Natural killer cell (primary cell): ENCODE data around the gene SCN3A. TPM values are rescaled to one million over a fixed set of nuclear protein-coding genes. Genes with fewer than 3 reads are reported as not detected.

Experiments used
- ATAC-seq, 3 donors: fragments of 150-1000 bp in 2 of 3; fragments of 200-7000 bp in 1 of 3; cut with Tn5 transposase; 1 replicate in 1 of 3; 2 replicates in 2 of 3; pipeline ENCODE4 v1.10.0; 2021; ENCODE audit warnings: mild to moderate bottlenecking in 2 of 3, moderate library complexity in 2 of 3
- DNase-seq, 2 donors: peaks; one replicate each; pipeline versions ENCODE4 v3.0.0 to v3.0.0-alpha.2; 2013 to 2021; ENCODE audit warnings: mixed read lengths in 1 of 2
- H3K27ac ChIP-seq: one replicate; pipeline ENCODE4 v1.5.1; 2013; ENCODE audit warnings: mild to moderate bottlenecking, low read length
- H3K27me3 ChIP-seq: one replicate; pipeline ENCODE4 v1.6.1; 2013; ENCODE audit warnings: low read length; ENCODE audit not compliant: control insufficient read depth, insufficient read depth
- H3K36me3 ChIP-seq: one replicate; pipeline ENCODE4 v1.6.1; 2013; ENCODE audit warnings: low read length; ENCODE audit not compliant: control insufficient read depth, insufficient read depth
- H3K4me1 ChIP-seq: one replicate; pipeline ENCODE4 v1.6.1; 2013; ENCODE audit warnings: low read length; ENCODE audit not compliant: control insufficient read depth, insufficient read depth
- H3K4me3 ChIP-seq: one replicate; pipeline ENCODE4 v1.5.1; 2013; ENCODE audit warnings: low read length
- H3K9me3 ChIP-seq: one replicate; pipeline ENCODE4 v1.6.1; 2013; ENCODE audit warnings: low read length; ENCODE audit not compliant: control insufficient read depth, insufficient read depth
- H3K27ac Mint-ChIP-seq, 2 donors: one replicate each; pipeline ENCODE4 v1.8.0; 2022; ENCODE audit warnings: mild to moderate bottlenecking in 2 of 2, mixed read lengths in 2 of 2, moderate library complexity in 1 of 2
- H3K27me3 Mint-ChIP-seq, 2 donors: one replicate each; pipeline ENCODE4 v1.8.0; 2022; ENCODE audit warnings: low read depth in 2 of 2, mixed read lengths in 2 of 2
- H3K36me3 Mint-ChIP-seq: one replicate; pipeline ENCODE4 v1.8.0; 2022; ENCODE audit warnings: mixed read lengths
- H3K4me1 Mint-ChIP-seq, 2 donors: one replicate each; pipeline ENCODE4 v1.8.0; 2022; ENCODE audit warnings: mixed read lengths in 2 of 2
- H3K4me3 Mint-ChIP-seq: one replicate; pipeline ENCODE4 v1.8.0; 2022; ENCODE audit warnings: mild to moderate bottlenecking, moderate library complexity, mixed read lengths
- H3K9me3 Mint-ChIP-seq, 2 donors: one replicate each; pipeline ENCODE4 v1.8.0; 2022; ENCODE audit warnings: mixed read lengths in 2 of 2
- CTCF ChIP-seq: fragments of 200-600 bp; IDR thresholded peaks from one replicate; pipeline ENCODE4 v1.8.0; 2022; ENCODE audit warnings: antibody characterized with exemption
- WGBS: methylation state at CpG from one replicate; pipeline ENCODE4 v1.1.7; 2013; ENCODE audit warnings: missing lambda C conversion rate; ENCODE audit not compliant: insufficient coverage; 5-methylcytosine and 5-hydroxymethylcytosine counted together
- intact Hi-C: fragments of 100-400 bp; cut with micrococcal nuclease; formaldehyde crosslinking; loops from one replicate; pipeline ENCODE4 v1.14.2; 2022
- total RNA-seq, 4 donors: library from RNA; stranded (reverse); fragments of 120-200 nt in 1 of 4; gene quantifications; one replicate each; pipeline versions ENCODE4 v1.2.3 to v1.2.4, GENCODE V29; 2013 to 2022

The SCN3A gene
- total RNA-seq, 3 donors from 2014 or later (not counting 1 experiment from before 2014, with no cell fraction given), result 0.05 to 0.58 TPM; not detected in 1

GRCh38 chr2:165227571-165227970 is 23.7 kb upstream of the SCN3A start:
- WGBS, result 100% methylated on average over 1 of the region's 1 CpG

GRCh38 chr2:165224941-165225340 is 21.1 kb upstream of the SCN3A start:
- Mint-ChIP-seq H3K36me3 (no peaks in the 10 kb centered on the region), H3K27me3 (peaks cover 0 to 2% of the 10 kb centered on the region in 2 donors), H3K4me1 (no peaks in the 10 kb centered on the region), H3K4me3 (no peak overlapping the region), H3K27ac (no peak overlapping the region), H3K9me3 (no peaks in the 10 kb centered on the region)
- ATAC-seq, result no peak
- WGBS, result no CpG with 5 or more reads among the region's 1 CpG
- Histone ChIP-seq H3K27ac (no peak overlapping the region), H3K9me3 (no peaks in the 10 kb centered on the region), H3K4me3 (no peak overlapping the region), H3K27me3 (no peaks in the 10 kb centered on the region), H3K4me1 (no peaks in the 10 kb centered on the region), H3K36me3 (no peaks in the 10 kb centered on the region)
- no peak for DNase-seq
- intact Hi-C loops, result no loop called here
- no peak for TF ChIP-seq CTCF

More at GRCh38 chr2:165227571-165227970, 23.7 kb upstream of the SCN3A start:
- Histone ChIP-seq H3K27ac (no peak overlapping the region), H3K9me3 (no peaks in the 10 kb centered on the region), H3K27me3 (no peaks in the 10 kb centered on the region), H3K36me3 (no peaks in the 10 kb centered on the region), H3K4me1 (no peaks in the 10 kb centered on the region), H3K4me3 (no peak overlapping the region)
- no peak overlapping the region for H3K4me3 Mint-ChIP-seq
- H3K27me3 Mint-ChIP-seq, result no peaks in the 10 kb centered on the region
- H3K4me1 Mint-ChIP-seq, result no peaks in the 10 kb centered on the region
- no peaks in the 10 kb centered on the region for H3K9me3 Mint-ChIP-seq
- no peaks in the 10 kb centered on the region for H3K36me3 Mint-ChIP-seq
- ATAC-seq (no peak), DNase-seq (no peak)
- intact Hi-C loops, result no loop called here
- no peak overlapping the region for H3K27ac Mint-ChIP-seq
- TF ChIP-seq CTCF, result no peak

- H3K4me3 Mint-ChIP-seq, result no peak overlapping the region
- Histone ChIP-seq H3K4me3 (no peak overlapping the region), H3K4me1 (no peaks in the 10 kb centered on the region), H3K27ac (no peak overlapping the region), H3K27me3 (no peaks in the 10 kb centered on the region), H3K36me3 (no peaks in the 10 kb centered on the region), H3K9me3 (no peaks in the 10 kb centered on the region)
- TF ChIP-seq CTCF, result no peak
- 84% methylated on average over 3 of the region's 3 CpGs for WGBS
- intact Hi-C loops, result no loop called here
- H3K9me3 Mint-ChIP-seq, result no peaks in the 10 kb centered on the region
- H3K36me3 Mint-ChIP-seq, result no peaks in the 10 kb centered on the region
- H3K4me1 Mint-ChIP-seq, result no peaks in the 10 kb centered on the region
- H3K27ac Mint-ChIP-seq, result no peak overlapping the region
- ATAC-seq (no peak), DNase-seq (no peak)
- peaks cover 0 to 2% of the 10 kb centered on the region in 2 donors for H3K27me3 Mint-ChIP-seq
These were observed 15.6 kb upstream of the SCN3A start for GRCh38 chr2:165219481-165219880.

- TF ChIP-seq CTCF, result no peak
- Mint-ChIP-seq H3K4me3 (no peak overlapping the region), H3K9me3 (peaks cover 0 to 2% of the 10 kb centered on the region in 2 donors), H3K27me3 (no peaks in the 10 kb centered on the region), H3K4me1 (no peaks in the 10 kb centered on the region), H3K36me3 (no peaks in the 10 kb centered on the region), H3K27ac (no peak overlapping the region)
- H3K4me3 ChIP-seq, result no peak overlapping the region
- H3K36me3 ChIP-seq, result no peaks in the 10 kb centered on the region
- DNase-seq (no peak), ATAC-seq (no peak)
- no peaks in the 10 kb centered on the region for H3K9me3 ChIP-seq
- no peak overlapping the region for H3K27ac ChIP-seq
- no peaks in the 10 kb centered on the region for H3K27me3 ChIP-seq
- intact Hi-C loops, result no loop called here
- WGBS, result 68% methylated on average over 1 of the region's 1 CpG
- no peaks in the 10 kb centered on the region for H3K4me1 ChIP-seq
These were observed 10.2 kb upstream of the SCN3A start for GRCh38 chr2:165214093-165214492.
